ENCODE results near the gene TLE7.

- TF ChIP-seq POLR2A (IDR thresholded peaks at IDR 0.05) (no peak), CTCF (IDR thresholded peaks at IDR 0.05) (no peak)
Observed at GRCh38 chr16:71467810-71468209, 26.0 kb upstream of the TLE7 start.

All from heart left ventricle (tissue), 13 donors.